CD4-positive, alpha-beta T cell treated with Interleukin-6 at 100 ng/mL for 8 hours (primary cell): ENCODE measurements around the gene CASK.

Experiments
- DNase-seq: peaks from one replicate; pipeline ENCODE4 v3.0.0-alpha.2; 2020; ENCODE audit warnings: mixed read lengths, low spot score

Gene CASK

DNA sequence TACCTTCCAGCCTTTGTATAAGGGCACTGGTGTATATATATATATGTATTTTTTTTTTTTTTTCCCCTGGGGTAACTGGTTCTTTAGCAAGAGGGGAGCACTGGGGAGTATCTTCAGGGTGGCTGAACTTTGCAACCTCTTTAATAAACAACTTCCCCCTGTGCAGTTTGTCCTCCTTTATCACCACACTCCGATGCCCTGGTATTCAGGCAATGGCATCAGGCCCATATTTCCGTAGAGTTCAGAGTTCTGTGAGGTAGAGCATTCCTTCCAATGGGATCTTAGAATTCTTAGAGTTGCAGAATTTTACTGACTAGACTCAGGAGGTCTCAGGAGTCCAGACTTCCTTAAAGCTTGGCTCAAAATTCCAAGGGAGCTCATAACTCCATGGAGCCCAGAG, 451.6 kb downstream of the CASK start:
- DNase-seq = no peak

DNA sequence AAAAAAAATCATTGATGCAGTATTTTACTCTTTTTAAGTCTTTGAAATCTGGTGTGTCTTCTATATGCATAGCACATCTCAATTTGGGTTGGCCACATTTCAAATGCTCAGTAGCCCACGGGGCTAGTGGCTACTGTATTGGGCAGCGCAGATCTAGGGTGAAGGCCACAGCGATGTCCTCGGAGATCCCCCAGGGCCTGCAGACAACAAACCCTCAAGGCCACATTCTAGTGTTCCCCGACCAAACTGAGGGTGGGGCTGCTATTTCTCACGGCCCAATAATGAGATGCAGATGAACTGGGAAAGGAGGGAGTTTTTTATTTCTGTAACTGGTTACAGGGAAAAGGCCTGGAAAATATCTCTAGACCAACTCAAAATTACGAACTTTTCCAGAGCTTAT, 452.6 kb downstream of the CASK start:
- DNase-seq = no peak

- no peak for DNase-seq
Measured at GRCh38 chrX:41468647-41469323, 454.6 kb downstream of the CASK start.
